Fibroblast of lung (primary cell): Measurements from ENCODE around the gene DKKL1. TPM values are rescaled to one million over a fixed set of nuclear protein-coding genes. Genes with fewer than 3 reads are reported as not detected.
A peak's percentile ranks its signal among the peaks of the same experiment; 100 is the strongest.

ENCODE experiments used
- DNase-seq, 2 donors: peaks; one replicate each; pipeline versions ENCODE4 v3.0.0 to v3.0.0-alpha.2; 2010; ENCODE audit warnings: low read depth in 2 of 2
- H2AFZ ChIP-seq: 2 replicates; pipeline ENCODE4 v1.5.1; 2012; ENCODE audit warnings: low read length, control low read depth, inconsistent platforms
- H3K27ac ChIP-seq: 2 replicates; pipeline ENCODE4 v1.5.1; 2011; ENCODE audit warnings: low read length, control low read depth; ENCODE audit not compliant: insufficient read depth
- H3K27me3 ChIP-seq: 2 replicates; pipeline ENCODE4 v1.5.1; 2011; ENCODE audit warnings: mild to moderate bottlenecking, low read length; ENCODE audit not compliant: control insufficient read depth, insufficient read depth
- H3K36me3 ChIP-seq: 2 replicates; pipeline ENCODE4 v1.5.1; 2011; ENCODE audit warnings: low read length; ENCODE audit not compliant: control insufficient read depth, insufficient read depth
- H3K4me1 ChIP-seq: 2 replicates; pipeline ENCODE4 v1.5.1; 2011; ENCODE audit warnings: low read length; ENCODE audit not compliant: control insufficient read depth, insufficient read depth; ENCODE audit errors: extremely low read depth
- H3K4me2 ChIP-seq: 2 replicates; pipeline ENCODE4 v1.5.1; 2011; ENCODE audit warnings: low read length, control low read depth; ENCODE audit not compliant: insufficient read depth; ENCODE audit errors: extremely low read depth
- H3K4me3 ChIP-seq, 4 experiments: fragments of 200-600 bp in 1 of 4; sonication (generic) in 1 of 4; replicated peaks in 1 of 4; 2 replicates each; pipeline ENCODE4 v1.5.1; 2011 to 2016; ENCODE audit warnings: low read length in 4 of 4, low read depth in 3 of 4, mild to moderate bottlenecking in 3 of 4, control low read depth in 2 of 4, inconsistent platforms in 1 of 4, mixed read lengths in 1 of 4; ENCODE audit not compliant: insufficient read depth in 1 of 4; ENCODE audit errors: control extremely low read depth in 1 of 4
- H3K79me2 ChIP-seq: 2 replicates; pipeline ENCODE4 v1.5.1; 2012; ENCODE audit warnings: mild to moderate bottlenecking, low read length, inconsistent platforms; ENCODE audit not compliant: control insufficient read depth, insufficient read depth
- H3K9ac ChIP-seq: 2 replicates; pipeline ENCODE4 v1.5.1; 2011; ENCODE audit warnings: mild to moderate bottlenecking, low read length, control low read depth; ENCODE audit not compliant: insufficient read depth
- H3K9me3 ChIP-seq: 2 replicates; pipeline ENCODE4 v1.5.1; 2012; ENCODE audit warnings: low read depth, low read length; ENCODE audit not compliant: control insufficient read depth, insufficient read depth
- H4K20me1 ChIP-seq: 2 replicates; pipeline ENCODE4 v1.5.1; 2011; ENCODE audit warnings: low read length; ENCODE audit not compliant: control insufficient read depth, insufficient read depth; ENCODE audit errors: extremely low read depth
- EZH2 ChIP-seq: IDR thresholded peaks from 2 replicates; pipeline ENCODE4 v1.5.1; 2012; ENCODE audit warnings: low read length, control low read depth, mild to moderate bottlenecking; ENCODE audit errors: missing control alignments
- polyA plus RNA-seq, 2 donors: library from polyadenylated mRNA; depleted of rRNA in 1 of 2; stranded (reverse) in 1 of 2; unstranded in 1 of 2; fragments of >200 nt; gene quantifications; 2 replicates each; pipeline ENCODE4 v1.2.1, GENCODE V29; 2011 to 2012; ENCODE audit warnings: missing spikeins in 1 of 2
- total RNA-seq: library from RNA; depleted of rRNA; stranded (reverse); fragments of >200 nt; gene quantifications from 2 replicates; pipeline ENCODE4 v1.2.1, GENCODE V29; 2014
- TF ChIP-seq, protein P1 (sequence below), 2 donors: IDR thresholded peaks in 1 of 2; conservative IDR thresholded peaks in 1 of 2; 1 replicate in 1 of 2; 2 replicates in 1 of 2; pipeline ENCODE4 v1.5.1; 2011 to 2012; ENCODE audit warnings: low read length in 2 of 2, control low read depth in 1 of 2, inconsistent platforms in 1 of 2, low read depth in 1 of 2, mild to moderate bottlenecking in 1 of 2

Gene DKKL1
- total and polyA plus RNA-seq, 2 donors (not counting 1 experiment from before 2014, with no cell fraction given): 0.19 TPM; not detected in 1

DNA sequence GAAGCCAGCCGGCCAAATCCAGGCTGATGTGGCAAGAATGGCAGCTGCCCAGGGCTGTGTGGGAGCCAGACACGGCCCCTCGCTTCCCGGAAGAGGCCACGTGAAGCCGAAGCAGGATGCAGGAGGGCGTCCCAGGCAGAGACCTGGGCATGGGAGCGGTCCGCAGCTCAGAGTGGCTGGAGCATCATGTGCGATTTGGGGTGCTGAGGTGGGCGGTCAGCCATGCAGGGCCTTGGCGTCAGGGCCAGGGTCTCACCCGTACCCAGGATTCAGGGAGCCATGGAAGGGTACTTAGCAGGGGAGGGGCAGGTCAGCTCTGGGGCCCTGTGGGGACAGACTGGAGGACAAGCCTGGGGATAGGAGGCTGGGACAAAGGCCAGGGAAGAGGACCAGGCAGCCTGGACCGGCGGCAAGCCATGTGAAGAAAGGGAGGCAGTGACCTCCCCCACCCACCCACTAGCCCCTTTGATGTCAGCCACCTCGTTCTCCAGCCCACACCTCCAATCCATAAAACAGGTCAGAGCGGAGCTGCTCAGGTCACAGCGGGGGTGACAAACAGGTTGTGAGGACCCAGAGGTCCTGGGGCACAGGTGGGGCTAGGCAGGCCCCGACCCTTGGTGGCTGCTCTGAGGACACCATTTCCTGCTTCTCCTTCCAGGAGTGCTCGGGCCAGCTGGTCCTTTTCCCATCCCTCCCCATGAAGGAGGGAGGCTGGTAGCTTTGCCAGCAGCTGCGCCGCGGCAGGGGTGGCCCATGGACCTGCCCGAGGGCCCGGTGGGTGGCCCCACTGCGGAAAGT is 26.7 kb downstream of the DKKL1 start:
- no peak for DNase-seq
- H3K4me3 ChIP-seq: no peak overlapping the region
- no peaks in the 10 kb centered on the region for H3K36me3 ChIP-seq
- no peaks in the 10 kb centered on the region for H3K79me2 ChIP-seq
- H4K20me1 ChIP-seq: no peaks in the 10 kb centered on the region
- H3K9ac ChIP-seq: no peak overlapping the region
- H3K27me3 ChIP-seq: peaks cover 9% of the 10 kb centered on the region
- no peaks in the 10 kb centered on the region for H3K9me3 ChIP-seq
- no peaks in the 10 kb centered on the region for H3K4me1 ChIP-seq
- no peak overlapping the region for H2AFZ ChIP-seq
- no peak overlapping the region for H3K27ac ChIP-seq
- TF ChIP-seq EZH2: no peak
- TF ChIP-seq, protein P1, sequence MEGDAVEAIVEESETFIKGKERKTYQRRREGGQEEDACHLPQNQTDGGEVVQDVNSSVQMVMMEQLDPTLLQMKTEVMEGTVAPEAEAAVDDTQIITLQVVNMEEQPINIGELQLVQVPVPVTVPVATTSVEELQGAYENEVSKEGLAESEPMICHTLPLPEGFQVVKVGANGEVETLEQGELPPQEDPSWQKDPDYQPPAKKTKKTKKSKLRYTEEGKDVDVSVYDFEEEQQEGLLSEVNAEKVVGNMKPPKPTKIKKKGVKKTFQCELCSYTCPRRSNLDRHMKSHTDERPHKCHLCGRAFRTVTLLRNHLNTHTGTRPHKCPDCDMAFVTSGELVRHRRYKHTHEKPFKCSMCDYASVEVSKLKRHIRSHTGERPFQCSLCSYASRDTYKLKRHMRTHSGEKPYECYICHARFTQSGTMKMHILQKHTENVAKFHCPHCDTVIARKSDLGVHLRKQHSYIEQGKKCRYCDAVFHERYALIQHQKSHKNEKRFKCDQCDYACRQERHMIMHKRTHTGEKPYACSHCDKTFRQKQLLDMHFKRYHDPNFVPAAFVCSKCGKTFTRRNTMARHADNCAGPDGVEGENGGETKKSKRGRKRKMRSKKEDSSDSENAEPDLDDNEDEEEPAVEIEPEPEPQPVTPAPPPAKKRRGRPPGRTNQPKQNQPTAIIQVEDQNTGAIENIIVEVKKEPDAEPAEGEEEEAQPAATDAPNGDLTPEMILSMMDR (conservative IDR thresholded peaks at IDR 0.05 in 1 of 2, IDR thresholded peaks at IDR 0.05 in 1 of 2; ENCODE audit: low read depth in 1 of 2, low read length in 2 of 2): no peak
- no peak overlapping the region for H3K4me2 ChIP-seq

DNA sequence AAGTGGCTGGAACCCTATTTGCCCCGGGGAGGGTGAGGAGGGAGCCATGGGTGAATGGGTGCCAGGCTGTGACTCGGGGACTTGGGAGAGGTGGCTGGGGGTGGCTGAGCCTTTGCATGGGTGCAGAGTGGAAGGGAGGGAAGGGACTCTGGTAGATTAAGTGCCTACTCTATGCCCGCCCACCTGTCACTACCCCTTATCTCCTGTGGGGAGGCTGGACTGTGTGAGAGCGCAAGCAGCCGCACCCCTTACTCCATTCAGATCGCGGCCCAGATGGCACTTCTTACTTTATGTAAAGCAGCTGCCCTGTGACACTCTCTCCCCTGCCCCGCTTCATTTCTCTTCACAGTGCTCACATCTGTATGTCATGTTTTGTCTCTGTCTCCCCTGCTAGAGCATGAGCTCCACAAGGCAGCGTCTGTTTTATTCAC is 27.3 kb downstream of the DKKL1 start:
- Histone ChIP-seq H3K36me3 (no peaks in the 10 kb centered on the region), H3K4me2 (no peak overlapping the region), H3K79me2 (no peaks in the 10 kb centered on the region), H3K9me3 (no peaks in the 10 kb centered on the region), H3K9ac (no peak overlapping the region), H2AFZ (no peak overlapping the region), H3K4me3 (no peak overlapping the region), H3K4me1 (no peaks in the 10 kb centered on the region), H3K27ac (no peak overlapping the region), H3K27me3 (peaks cover 9% of the 10 kb centered on the region), H4K20me1 (no peaks in the 10 kb centered on the region)
- DNase-seq: no peak
- TF ChIP-seq EZH2: no peak
- TF ChIP-seq, protein P1 (conservative IDR thresholded peaks at IDR 0.05 in 1 of 2, IDR thresholded peaks at IDR 0.05 in 1 of 2; ENCODE audit: low read depth in 1 of 2, low read length in 2 of 2): no peak

DNA sequence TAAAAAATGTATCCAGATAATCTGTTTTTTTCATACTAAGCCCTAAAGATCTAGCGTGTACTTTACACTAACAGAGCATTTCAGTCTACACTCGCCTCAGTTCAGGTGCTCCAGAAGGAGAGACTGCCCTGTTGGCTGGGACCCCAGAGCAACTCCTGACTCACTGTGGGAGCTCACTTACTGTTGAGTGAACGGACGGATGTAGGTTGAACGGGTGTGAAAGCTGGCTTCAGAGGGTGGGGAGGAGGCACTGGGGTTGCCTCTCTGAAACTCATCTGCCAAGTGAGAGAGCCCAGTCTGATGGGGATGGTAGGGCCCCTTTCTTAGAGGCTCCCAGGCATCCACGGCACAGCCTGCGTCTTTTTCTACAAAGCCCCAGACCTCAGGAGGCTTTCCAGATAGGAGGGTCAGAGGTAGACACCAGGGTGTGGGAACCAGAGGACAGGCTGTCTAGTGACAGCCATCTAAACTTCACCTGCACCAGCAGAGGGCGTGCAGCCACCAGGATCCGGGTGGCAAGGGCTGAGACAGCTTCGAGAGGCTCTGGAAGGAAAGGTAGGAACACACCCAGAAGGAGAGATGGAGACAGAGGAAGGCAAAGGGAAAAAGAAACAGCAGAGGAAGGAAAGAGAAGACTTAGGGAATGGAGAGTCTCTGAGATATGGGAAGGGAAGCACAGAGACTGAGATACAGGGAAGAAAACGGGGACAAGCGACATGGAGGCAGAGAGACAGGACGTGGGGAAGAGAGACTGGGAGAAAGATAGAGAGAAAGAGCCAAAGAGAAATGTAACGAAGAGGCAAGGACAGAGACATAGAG is 28.1 kb downstream of the DKKL1 start:
- Histone ChIP-seq H3K79me2 (no peaks in the 10 kb centered on the region), H3K27ac (no peak overlapping the region), H3K27me3 (peaks cover 9% of the 10 kb centered on the region), H3K9me3 (no peaks in the 10 kb centered on the region), H3K36me3 (no peaks in the 10 kb centered on the region), H3K4me1 (no peaks in the 10 kb centered on the region), H3K9ac (no peak overlapping the region), H4K20me1 (no peaks in the 10 kb centered on the region), H3K4me3 (no peak overlapping the region), H2AFZ (no peak overlapping the region), H3K4me2 (no peak overlapping the region)
- TF ChIP-seq EZH2: no peak
- TF ChIP-seq, protein P1 (conservative IDR thresholded peaks at IDR 0.05 in 1 of 2, IDR thresholded peaks at IDR 0.05 in 1 of 2; ENCODE audit: low read depth in 1 of 2, low read length in 2 of 2): peak; percentile 75 to 77
- DNase-seq: peak; percentile 50 to 59
